Activated CD4-positive, CD25-positive, alpha-beta regulatory T cell (primary cell): ENCODE data around the gene SERPINA10.
"Not testable (repeated sequence)": the region's sequence is repeated elsewhere in the genome, so short reads cannot be mapped to it uniquely, and the experiment has no call there.

Experiments
- DNase-seq, 4 experiments: peaks; one replicate each; lab custom pipeline; 2025; lab: John Stamatoyannopoulos, UW

Gene SERPINA10

DNA sequence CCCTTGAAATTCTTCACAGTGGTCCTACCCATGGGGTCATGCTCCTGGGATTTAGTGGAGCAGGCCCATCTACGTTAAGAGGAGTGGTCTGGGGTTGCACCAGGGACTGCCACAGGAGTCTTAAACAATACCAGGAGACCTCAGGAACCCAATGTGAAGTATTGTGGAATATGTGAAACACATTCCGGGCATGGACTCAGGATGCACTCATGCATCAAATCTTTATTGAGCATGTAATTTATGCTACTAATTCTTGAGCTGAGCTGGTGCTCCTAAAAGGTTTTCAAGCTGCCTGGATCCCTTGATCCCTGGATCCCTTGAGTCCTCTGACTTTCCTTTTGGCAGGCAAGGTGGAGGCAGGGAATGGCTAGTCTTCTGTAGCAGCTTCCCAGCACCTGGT lies 8.8 kb downstream of the SERPINA10 start:
- no peak for DNase-seq

DNA sequence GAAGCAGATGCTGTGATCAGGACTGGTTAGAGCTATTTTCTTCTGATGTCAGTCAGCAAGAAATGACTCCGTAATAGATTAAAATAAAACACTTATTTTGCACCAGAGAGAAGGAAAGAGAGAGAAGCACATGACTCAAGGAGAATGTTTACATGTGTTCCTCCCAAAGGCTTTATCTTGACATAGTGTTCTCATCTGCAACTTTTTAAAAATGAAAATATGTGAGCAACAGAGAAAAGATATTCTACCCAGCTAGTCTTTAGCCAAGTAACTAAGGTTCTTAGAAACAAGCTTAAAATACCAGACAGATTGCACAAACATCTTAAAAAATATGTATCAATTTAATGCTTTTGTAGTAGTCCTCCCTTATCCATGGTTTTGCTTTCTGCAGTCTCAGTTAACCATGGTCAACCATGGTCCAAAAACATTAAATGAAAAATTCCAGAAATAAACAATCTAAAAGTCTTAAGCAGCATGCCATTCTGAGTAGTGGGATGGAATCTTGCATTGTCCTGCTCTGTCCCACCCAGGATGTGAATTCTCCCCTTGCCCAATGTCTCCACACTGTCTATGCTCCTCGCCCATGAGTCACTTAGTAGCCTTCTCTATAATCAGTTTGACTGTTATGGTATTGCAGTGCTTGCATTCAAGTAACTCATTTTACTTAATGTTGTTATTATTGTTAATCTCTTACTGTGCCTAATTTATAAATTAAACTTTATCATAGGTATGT lies 9.9 kb downstream of the SERPINA10 start:
- no peak for DNase-seq

DNA sequence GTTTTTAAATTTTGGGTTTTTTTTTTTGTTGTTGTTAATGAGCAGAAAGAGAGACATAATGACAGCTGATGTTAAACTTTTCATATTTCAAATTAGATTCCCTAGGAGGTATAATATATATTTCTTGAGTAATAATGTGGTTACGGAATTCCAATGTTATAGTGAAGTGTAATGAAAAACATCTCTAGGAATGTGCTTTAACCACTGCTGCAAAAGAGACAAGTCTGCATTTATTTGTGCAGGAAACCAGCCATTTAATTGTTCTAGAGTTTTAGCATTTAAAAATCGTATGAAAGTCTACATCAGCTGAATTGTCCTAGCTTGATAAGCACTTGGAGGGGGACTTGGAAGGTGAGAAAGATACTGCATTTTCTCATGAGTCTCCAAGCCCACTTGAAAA lies 14.3 kb downstream of the SERPINA10 start:
- no peak for DNase-seq

DNA sequence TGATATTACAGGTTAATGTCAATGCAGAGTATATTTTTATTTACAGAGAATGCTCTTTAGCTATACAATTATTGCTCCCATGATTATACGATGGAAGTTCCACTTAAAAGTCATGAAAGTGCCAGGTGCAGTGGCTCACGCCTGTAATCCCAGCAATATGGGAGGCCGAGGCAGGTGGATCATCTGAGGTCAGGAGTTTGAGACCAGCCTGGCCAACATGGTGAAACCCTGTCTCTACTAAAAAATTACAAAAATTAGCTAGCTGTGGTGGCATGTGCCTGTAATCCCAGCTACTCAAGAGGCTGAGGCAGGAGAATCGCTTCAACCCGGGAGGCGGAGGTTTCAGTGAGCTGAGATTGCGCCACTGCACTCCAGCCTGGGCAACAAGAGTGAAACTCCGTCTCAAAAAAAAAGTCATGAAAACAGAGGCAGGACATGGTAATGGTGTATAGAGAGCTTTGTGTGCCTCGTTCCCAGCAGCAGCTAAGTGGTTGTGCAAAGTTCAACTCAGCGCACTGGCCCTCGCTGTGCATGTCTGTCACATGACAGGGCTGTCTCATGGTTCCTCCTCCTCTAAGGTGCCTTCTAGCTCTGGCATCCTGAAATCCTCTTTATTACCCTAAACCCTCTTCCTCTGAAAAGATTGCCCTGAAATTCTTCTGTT lies 16.0 kb downstream of the SERPINA10 start:
- DNase-seq, result not testable (repeated sequence)

DNA sequence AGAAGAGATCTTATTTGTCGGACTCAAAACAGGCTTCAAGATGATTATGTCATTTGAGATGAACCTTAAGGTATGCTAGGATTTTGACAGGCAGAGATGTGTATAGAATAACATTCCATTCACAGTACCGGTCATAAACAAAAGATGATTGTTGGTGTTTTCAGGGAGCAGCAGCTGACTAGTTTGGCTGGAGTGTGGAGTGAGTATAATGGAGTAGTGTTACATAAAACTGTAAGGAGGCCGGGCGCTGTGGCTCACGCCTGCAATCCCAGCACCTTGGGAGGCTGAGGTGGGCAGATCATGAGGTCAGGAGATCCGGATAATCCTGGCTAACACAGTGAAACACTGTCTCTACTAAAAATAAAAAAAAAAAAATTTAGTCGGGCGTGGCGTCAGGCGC lies 23.9 kb downstream of the SERPINA10 start:
- no peak for DNase-seq

DNA sequence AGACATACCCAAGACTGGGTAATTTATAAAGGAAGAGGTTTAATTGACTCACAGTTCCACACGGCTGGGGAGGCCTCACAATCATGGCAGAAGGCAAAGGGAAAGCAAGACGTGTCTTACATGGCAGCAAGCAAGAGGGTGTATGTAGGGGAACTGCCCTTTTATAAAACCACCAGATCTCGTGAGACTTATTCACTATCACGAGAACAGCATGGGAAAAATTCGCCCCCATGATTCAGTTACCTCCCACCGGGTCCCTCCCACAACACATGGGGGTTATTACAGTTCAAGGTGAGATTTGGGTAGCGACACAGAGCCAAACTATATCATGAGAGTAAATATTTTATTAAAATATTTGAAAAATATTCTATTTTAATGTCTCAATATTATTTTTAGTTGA lies 24.5 kb downstream of the SERPINA10 start:
- DNase-seq, result not testable (repeated sequence)

DNA sequence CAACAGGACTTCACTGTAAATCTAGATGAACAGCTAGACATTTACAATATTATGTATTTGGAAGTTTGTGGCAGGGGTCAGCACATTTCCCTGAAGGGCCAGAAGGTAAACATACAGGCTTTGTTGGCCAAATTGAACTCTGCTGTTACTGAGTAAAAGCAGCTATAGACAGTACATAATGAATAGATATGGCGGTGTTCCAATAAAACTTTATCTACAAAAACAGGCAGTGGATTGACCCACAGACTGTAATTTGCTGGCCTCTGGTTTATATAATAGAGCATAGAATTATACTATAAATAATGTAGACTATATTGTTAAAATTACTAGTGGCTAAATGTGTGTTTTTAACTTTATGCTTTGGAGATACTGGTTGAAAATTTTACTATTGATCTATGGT lies 25.7 kb downstream of the SERPINA10 start:
- no peak for DNase-seq

DNA sequence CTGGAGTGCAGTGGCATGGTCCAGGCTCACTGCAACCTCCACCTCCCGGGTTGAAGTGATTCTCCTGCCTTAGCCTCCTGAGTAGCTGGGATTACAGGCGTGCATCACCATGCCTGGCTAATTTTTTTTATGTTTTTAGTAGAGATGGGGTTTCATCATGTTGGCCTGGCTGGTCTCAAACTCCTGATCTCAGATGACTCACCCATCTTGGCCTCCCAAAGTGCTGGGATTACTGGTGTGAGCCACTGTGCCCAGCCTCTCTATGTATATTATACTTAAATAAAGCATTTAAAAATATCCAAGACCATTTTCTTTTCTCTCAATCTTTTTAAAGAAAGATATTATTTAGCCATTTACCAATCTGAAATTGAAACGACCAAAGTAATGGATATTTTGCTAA lies 28.9 kb downstream of the SERPINA10 start:
- not testable (repeated sequence) for DNase-seq

DNA sequence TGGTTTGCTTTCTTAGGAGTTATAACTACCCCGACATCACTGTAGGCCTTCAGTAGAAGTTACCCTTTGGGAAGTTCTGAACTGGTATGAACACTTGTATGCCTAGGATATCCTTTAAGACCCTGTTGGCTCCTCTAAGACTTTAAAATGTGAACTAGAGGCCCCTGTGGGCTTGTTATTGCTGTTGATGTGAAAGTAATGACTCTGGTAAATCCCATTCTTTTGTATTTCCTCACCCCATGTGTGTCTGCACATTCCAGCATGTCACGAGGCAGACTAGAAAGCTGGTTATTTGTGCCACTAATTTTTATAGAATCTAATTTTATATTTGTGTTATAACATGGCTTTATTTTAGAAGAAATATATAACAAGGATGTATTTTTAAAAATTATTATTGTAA lies 48.9 kb downstream of the SERPINA10 start:
- DNase-seq, result no peak

DNA sequence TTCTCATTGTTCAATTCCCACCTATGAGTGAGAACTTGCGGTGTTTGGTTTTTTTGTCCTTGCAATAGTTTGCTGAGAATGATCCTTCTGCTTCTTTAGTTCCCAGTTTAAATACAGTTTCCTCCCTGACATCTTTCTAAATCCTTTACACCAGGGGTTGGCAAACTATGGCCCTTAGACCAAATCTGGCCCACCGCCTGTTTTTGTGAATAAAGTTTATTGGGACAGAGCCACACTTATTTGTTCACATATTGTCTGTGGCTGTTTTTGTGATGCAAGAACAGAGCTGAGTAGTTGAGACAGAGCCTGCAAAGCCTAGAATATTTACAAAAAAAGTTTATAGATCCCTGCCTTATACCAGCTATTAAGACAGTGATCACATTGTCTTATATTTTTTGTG lies 53.7 kb downstream of the SERPINA10 start:
- no peak for DNase-seq

DNA sequence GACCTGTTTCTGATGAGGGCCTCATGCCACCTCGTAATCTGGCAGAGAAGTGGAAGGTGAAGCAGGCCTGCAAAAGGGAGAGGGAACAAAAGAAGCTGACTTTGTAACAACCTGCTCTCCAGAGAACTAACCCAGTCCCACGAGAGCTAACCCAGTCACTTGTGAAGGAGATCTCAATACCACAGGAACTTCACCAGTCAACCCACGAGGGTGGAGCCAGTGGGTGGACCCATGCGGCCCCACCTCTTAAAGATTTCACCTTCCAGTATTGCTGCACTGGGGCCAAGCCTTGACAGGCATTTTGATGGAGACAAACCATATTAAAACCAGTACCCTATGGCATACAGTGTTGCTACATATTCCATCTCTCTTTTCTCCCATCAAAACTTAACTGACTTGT lies 55.1 kb downstream of the SERPINA10 start:
- DNase-seq, result no peak

DNA sequence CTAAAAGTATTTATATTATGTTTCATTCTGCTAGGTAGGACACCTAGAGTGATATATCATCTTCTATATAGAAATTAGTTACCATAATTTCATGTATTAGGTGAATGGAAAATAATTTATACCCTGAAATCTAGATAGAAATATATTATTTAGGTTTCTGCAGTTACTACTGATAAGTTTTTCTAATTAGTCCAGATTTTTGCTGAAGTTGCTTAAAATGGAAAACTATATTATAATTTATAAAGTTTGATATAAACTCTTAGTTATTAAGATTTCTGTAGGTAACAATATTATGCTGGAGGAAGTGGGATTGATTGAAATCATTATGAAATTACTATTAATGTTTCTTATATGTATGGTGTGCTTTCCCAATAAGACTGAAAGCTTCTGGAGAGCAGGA lies 56.0 kb downstream of the SERPINA10 start:
- no peak for DNase-seq
